ENCODE measurements around the gene GIGYF2.
"Not testable (repeated sequence)": the region's sequence is repeated elsewhere in the genome, so short reads cannot be mapped to it uniquely, and the experiment has no call there.

The GIGYF2 gene

GRCh38 chr2:232850039-232850438, 152.9 kb downstream of the GIGYF2 start:
- Histone ChIP-seq H3K27ac (ENCODE audit: low read length) (no peak overlapping the region), H3K4me1 (ENCODE audit: low read length) (no peaks in the 10 kb centered on the region), H3K9ac (ENCODE audit: low read length) (no peak overlapping the region), H2AFZ (ENCODE audit: low read length) (no peak overlapping the region), H4K20me1 (ENCODE audit: insufficient read depth, low read length) (no peaks in the 10 kb centered on the region), H3K79me2 (ENCODE audit: low read length) (no peaks in the 10 kb centered on the region), H3K9me2 (replicated peaks; ENCODE audit: insufficient read depth, low read length) (no peaks in the 10 kb centered on the region), H3K9me3 (replicated peaks; ENCODE audit: insufficient read depth, low read length) (no peaks in the 10 kb centered on the region), H3K4me3 (ENCODE audit: low read length) (no peak overlapping the region), H3K27me3 (replicated peaks; ENCODE audit: insufficient read depth, low read length) (no peaks in the 10 kb centered on the region), H3K36me3 (replicated peaks; ENCODE audit: insufficient read depth, low read length) (0 out of 2 replicates have a peak, but pooled peaks cover 6% of the 10 kb centered on the region), H3F3A (ENCODE audit: insufficient read depth, low read length) (no peaks in the 10 kb centered on the region), H3K4me2 (ENCODE audit: low read depth, low read length) (no peak overlapping the region)
- TF ChIP-seq EZH2 (optimal IDR thresholded peaks at IDR 0.05; ENCODE audit: low read depth, low read length) (no peak), CTCF (IDR thresholded peaks at IDR 0.05; ENCODE audit: low read length) (no peak), EZH2phosphoT487 (IDR thresholded peaks at IDR 0.05; ENCODE audit: low read length) (no peak)
- DNase-seq: no peak

GRCh38 chr2:232852081-232852480, 154.9 kb downstream of the GIGYF2 start:
- H2AFZ ChIP-seq (ENCODE audit: low read length); H3K36me3 ChIP-seq (replicated peaks; ENCODE audit: insufficient read depth, low read length); H3K9me3 ChIP-seq (replicated peaks; ENCODE audit: insufficient read depth, low read length); H3K9ac ChIP-seq (ENCODE audit: low read length); H3F3A ChIP-seq (ENCODE audit: insufficient read depth, low read length); H3K27me3 ChIP-seq (replicated peaks; ENCODE audit: insufficient read depth, low read length); H3K27ac ChIP-seq (ENCODE audit: low read length); H3K79me2 ChIP-seq (ENCODE audit: low read length); DNase-seq; H4K20me1 ChIP-seq (ENCODE audit: insufficient read depth, low read length); H3K4me3 ChIP-seq (ENCODE audit: low read length); H3K4me1 ChIP-seq (ENCODE audit: low read length); H3K4me2 ChIP-seq (ENCODE audit: low read depth, low read length); H3K9me2 ChIP-seq (replicated peaks; ENCODE audit: insufficient read depth, low read length): not testable (repeated sequence)

- Histone ChIP-seq H3K27ac (ENCODE audit: low read length) (no peak overlapping the region), H4K20me1 (ENCODE audit: insufficient read depth, low read length) (no peaks in the 10 kb centered on the region), H3K4me2 (ENCODE audit: low read depth, low read length) (no peak overlapping the region), H3K27me3 (replicated peaks; ENCODE audit: insufficient read depth, low read length) (no peaks in the 10 kb centered on the region), H3K9me3 (replicated peaks; ENCODE audit: insufficient read depth, low read length) (no peaks in the 10 kb centered on the region), H2AFZ (ENCODE audit: low read length) (no peak overlapping the region), H3K36me3 (replicated peaks; ENCODE audit: insufficient read depth, low read length) (no peaks in the 10 kb centered on the region), H3K9me2 (replicated peaks; ENCODE audit: insufficient read depth, low read length) (no peaks in the 10 kb centered on the region), H3K9ac (ENCODE audit: low read length) (no peak overlapping the region), H3F3A (ENCODE audit: insufficient read depth, low read length) (no peaks in the 10 kb centered on the region), H3K4me3 (ENCODE audit: low read length) (no peak overlapping the region), H3K4me1 (ENCODE audit: low read length) (no peaks in the 10 kb centered on the region), H3K79me2 (ENCODE audit: low read length) (no peaks in the 10 kb centered on the region)
- no peak for TF ChIP-seq EZH2 (optimal IDR thresholded peaks at IDR 0.05; ENCODE audit: low read depth, low read length)
- TF ChIP-seq CTCF (IDR thresholded peaks at IDR 0.05; ENCODE audit: low read length): no peak
- TF ChIP-seq EZH2phosphoT487 (IDR thresholded peaks at IDR 0.05; ENCODE audit: low read length): no peak
- DNase-seq: no peak
Observed at GRCh38 chr2:232852676-232853075, 155.5 kb downstream of the GIGYF2 start.

GRCh38 chr2:232854082-232854481, 157.0 kb downstream of the GIGYF2 start:
- no peaks in the 10 kb centered on the region for H3K79me2 ChIP-seq (ENCODE audit: low read length)
- H2AFZ ChIP-seq (ENCODE audit: low read length): no peak overlapping the region
- no peak overlapping the region for H3K27ac ChIP-seq (ENCODE audit: low read length)
- no peak overlapping the region for H3K4me3 ChIP-seq (ENCODE audit: low read length)
- H3F3A ChIP-seq (ENCODE audit: insufficient read depth, low read length): no peaks in the 10 kb centered on the region
- no peaks in the 10 kb centered on the region for H3K27me3 ChIP-seq (replicated peaks; ENCODE audit: insufficient read depth, low read length)
- no peaks in the 10 kb centered on the region for H3K9me3 ChIP-seq (replicated peaks; ENCODE audit: insufficient read depth, low read length)
- H3K9ac ChIP-seq (ENCODE audit: low read length): no peak overlapping the region
- H4K20me1 ChIP-seq (ENCODE audit: insufficient read depth, low read length): no peaks in the 10 kb centered on the region
- no peaks in the 10 kb centered on the region for H3K9me2 ChIP-seq (replicated peaks; ENCODE audit: insufficient read depth, low read length)
- H3K36me3 ChIP-seq (replicated peaks; ENCODE audit: insufficient read depth, low read length): no peaks in the 10 kb centered on the region
- DNase-seq: no peak
- H3K4me2 ChIP-seq (ENCODE audit: low read depth, low read length): no peak overlapping the region
- H3K4me1 ChIP-seq (ENCODE audit: low read length): no peaks in the 10 kb centered on the region
- TF ChIP-seq CTCF (IDR thresholded peaks at IDR 0.05; ENCODE audit: low read length): no peak
- TF ChIP-seq EZH2phosphoT487 (IDR thresholded peaks at IDR 0.05; ENCODE audit: low read length): no peak
- no peak for TF ChIP-seq EZH2 (optimal IDR thresholded peaks at IDR 0.05; ENCODE audit: low read depth, low read length)
